T follicular helper cell (primary cell): ENCODE measurements around the gene MIA2.
"Not testable (repeated sequence)": the region's sequence is repeated elsewhere in the genome, so short reads cannot be mapped to it uniquely, and the experiment has no call there.

Experiments used
- DNase-seq: peaks from one replicate; pipeline ENCODE4 v3.0.0-alpha.2; 2020; ENCODE audit warnings: low read depth

The MIA2 gene

DNA sequence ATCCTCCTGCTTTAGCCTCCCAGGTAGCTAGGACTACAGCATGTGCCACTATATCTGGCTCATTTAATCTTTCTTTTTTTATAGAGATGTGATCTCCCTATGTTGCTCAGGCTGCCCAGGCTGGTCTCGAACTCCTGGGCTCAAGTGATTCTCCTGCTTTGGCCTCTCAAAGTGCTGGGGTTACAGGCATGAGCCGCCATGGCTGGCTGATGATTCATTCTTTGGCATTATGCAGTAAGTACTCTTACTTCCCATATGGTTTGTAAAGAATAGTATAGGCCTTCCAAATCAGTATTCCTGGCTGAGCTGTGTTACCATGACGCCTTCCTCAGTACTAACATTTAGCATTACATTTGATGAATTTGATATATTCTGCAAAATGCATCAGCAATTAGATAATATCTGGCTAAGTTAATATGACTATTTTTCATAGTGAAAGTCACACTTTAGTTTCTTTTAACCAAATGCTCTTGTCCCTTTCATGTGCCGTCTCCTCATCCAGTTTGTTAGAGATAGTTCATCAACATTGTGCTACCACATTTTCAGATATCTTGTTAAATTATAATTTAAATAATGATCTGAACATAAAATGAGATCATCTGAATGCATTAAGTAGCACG is 3.2 kb upstream of the MIA2 start:
- no peak for DNase-seq

DNA sequence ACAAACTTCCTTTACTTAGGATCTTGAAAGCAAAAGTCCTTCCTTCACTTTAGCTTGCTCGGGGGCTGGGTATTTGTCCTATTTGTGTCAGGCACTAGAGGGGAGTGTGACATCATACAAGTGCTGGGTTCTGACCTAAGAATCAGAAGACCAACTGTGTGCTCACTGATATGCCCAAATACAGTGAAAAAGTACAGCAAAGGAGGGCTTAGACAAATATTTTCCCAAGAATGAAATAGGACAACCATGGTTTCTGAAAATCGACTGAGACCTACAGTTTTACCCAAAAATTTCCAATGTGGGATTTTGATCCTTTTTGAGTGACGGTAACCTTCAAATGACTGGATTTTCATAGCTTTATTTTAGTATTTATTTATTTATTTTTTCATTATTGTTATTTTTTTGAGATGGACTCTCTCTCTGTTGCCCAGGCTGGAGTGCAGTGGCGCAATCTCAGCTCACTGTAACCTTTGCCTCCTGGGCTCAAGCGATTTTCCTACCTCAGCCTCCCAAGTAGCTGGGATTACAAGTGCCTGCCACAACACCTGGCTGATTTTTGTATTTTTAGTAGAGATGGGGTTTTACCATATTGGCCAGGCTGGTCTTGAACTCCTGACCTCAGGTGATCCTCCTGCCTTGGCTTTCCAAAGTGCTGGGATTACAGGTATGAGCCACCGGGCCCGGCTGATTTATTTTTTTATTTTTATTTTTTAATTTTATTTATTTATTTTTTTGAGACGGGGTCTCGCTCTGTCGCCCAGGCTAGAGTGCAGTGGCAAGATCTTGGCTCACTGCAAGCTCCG is 1.8 kb upstream of the MIA2 start:
- not testable (repeated sequence) for DNase-seq

DNA sequence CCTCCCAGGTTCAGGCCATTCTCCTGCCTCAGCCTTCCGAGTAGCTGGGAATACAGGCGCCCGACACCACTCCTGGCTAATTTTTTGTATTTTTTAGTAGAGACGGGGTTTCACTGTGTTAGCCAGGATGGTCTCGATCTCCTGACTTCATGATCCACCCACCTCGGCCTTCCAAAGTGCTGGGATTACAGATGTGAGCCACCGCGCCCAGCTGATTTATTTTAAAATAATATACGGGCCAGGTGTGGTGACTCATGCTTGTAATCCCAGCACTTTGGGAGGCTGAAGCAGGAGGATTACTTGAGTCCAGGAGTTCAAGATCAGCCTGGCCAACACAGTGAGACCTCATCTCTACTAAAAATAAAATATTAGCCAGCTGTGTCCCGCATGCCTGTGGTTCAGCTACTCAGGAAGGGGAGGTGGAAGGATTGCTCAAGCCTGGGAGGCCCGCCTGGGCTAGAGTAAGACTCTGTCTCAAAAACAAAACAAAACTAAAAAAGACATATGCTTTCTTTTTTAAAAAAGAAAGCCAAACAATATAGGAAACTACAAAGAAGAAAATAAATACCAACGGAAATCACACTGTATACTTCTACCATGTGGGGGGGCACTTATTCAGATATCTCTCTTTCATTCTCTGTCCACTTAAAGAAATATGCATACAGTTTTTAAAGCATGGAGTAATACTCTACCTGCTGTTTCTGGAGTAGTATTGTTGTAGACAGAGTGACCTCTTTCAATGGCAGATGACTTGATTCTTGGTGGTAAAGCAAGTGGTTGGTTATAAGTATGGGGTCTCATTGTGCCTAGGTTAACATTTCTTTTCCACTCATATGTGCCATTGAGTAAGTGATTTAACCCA is 930 bp upstream of the MIA2 start:
- no peak for DNase-seq

DNA sequence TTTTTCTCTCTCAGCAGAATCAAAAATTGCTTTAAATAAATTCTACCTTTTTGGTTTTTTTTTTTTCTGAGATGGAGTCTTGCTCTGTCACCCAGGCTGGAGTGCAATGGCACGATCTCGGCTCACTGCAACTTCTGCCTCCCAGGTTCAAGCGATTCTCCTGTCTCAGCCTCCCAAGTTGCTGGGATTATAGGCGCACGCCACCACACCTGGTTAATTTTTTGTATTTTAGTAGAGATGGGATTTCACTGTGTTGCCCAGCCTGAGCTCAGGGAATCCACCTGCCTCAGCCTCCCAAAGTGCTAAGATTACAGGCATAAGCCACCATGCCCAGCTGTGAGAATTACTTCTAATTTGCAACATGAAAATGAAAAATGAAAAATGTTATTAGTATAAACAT is 1.3 kb downstream of the MIA2 start:
- not testable (repeated sequence) for DNase-seq

DNA sequence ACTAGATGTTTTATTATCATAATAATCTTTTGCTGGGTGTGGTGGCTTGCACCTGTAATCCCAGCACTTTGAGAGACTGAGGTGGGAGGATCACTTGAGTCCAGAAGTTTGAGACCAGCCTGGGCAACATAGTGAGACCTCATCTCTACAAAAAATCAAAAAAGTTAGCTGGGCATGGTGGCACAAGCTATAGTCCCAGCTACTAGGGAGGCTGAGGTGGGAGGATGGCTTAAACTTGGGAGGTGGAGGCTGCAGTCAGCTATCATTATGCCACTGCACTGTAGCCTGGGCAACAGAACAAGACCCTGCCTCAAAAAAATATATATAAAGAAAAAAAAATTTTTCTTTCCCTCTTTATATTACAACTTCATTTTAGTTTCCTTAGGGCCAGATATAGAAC is 1.8 kb downstream of the MIA2 start:
- not testable (repeated sequence) for DNase-seq

DNA sequence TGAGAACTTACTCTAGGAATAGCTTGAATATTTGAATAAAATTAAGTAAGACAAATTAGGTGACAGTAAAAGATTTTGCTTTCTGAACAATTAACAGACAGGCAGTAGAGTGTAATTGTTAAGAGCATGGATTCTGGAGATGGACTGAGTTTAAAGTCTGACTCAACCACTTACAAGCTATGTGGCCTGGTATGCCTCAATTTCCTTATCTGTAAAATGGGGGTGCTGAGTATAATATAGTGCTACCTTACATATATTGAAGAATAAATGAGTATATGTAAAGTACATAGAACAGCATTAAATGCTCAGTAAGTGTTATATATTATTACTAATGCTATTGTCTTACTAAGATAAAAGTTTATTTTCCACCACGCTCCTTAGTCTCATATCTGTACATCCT is 7.1 kb downstream of the MIA2 start:
- no peak for DNase-seq

DNA sequence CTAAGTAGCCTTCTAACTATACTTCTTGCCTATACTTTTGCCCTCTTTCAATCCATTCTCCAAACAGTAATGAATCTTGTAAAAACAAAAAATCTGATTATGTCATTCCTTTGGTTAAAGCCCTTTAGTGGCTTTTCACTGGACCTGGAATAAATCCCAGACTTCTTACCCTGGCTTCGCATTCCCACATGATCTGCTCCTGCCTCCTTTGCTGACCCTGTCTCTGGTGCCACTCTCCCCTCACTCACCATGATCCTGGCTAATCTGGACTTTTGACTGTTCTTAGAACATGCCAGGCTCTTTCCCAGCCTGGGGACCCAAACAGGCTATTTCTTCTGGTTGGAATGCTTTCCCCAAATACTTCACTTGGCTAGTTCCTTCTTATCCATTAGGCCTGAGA is 7.9 kb downstream of the MIA2 start:
- DNase-seq, result no peak

DNA sequence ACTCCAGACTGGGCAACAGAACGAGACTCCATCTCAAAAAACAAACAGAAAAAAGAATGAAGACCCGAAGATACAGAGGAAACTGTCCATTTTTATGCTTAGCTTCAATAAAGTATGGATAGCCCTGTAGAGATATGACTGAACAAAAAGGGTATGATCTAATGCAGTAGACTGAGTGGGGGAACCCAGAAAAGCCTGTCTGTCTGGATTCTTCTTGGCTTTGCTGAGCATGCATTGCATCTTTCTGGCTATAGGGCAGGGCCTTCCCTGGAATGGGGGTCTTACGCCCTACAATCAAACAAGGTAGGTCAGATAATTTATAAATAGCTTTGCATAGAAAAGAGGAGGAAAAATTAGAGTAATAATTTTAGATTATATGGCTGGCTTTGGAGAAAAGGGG is 10.1 kb downstream of the MIA2 start:
- DNase-seq, result no peak

DNA sequence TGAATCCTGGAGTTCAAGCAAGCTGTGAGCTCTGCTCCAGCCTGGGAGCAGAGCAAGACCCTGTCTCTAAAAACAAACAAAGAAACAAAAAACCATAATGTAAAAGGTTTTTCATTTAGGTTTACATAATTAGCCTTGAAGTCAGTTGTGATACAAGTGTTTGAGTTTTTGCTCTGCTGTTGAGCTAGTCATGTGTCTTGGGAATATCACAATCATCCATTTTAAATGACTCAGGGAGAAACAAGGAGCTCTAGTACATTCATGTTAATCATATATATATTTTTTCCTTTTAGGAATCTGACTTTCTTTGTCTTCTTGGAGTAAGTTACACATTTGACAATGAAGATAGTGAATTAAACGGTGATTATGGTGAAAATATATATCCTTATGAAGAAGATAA is 12.9 kb downstream of the MIA2 start:
- no peak for DNase-seq

DNA sequence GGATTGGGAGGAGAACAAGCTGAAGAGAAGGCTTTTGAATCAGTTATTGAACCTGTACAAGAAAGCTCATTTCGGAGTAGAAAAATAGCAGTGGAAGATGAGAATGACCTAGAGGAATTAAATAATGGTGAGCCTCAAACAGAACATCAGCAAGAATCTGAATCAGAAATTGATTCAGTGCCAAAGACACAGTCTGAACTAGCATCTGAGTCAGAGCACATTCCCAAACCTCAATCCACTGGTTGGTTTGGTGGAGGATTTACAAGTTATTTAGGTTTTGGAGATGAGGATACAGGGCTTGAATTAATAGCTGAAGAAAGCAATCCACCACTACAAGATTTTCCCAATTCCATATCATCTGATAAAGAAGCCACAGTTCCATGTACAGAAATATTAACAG is 13.5 kb downstream of the MIA2 start:
- DNase-seq, result no peak

DNA sequence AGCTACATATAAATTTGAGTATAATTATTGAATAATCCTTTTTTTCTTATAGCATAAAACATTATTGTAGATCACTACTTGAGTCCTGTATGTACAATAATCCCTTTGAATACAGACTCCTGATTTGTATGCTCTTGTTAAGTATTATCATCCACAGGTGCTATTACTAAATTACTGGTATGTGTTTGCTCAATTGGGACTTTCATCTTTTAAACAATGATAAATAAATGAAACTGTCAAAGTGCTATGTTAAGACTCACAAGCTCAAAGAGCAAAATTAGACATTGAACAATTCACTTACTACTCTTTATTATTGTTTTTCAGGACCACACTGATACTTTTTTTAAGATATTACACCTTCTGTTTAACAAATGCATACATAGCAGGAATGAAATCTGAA is 17.8 kb downstream of the MIA2 start:
- no peak for DNase-seq

DNA sequence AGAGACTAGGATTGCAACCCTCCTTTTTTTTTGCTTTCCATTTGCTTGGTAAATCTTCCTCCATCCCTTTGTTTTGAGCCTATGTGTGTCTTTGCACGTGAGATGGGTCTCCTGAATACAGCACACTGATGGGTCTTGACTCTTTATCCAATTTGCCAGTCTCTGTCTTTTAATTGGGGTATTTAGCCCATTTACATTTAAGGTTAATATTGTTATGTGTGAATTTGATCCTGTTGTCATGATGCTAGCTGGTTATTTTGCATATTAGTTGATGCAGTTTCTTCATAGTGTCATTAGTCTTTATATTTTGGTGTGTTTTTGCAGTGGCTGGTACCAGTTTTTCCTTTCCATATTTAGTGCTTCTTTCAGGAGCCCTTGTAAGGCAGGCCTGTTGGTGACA is 23.7 kb downstream of the MIA2 start:
- DNase-seq, result not testable (repeated sequence)

DNA sequence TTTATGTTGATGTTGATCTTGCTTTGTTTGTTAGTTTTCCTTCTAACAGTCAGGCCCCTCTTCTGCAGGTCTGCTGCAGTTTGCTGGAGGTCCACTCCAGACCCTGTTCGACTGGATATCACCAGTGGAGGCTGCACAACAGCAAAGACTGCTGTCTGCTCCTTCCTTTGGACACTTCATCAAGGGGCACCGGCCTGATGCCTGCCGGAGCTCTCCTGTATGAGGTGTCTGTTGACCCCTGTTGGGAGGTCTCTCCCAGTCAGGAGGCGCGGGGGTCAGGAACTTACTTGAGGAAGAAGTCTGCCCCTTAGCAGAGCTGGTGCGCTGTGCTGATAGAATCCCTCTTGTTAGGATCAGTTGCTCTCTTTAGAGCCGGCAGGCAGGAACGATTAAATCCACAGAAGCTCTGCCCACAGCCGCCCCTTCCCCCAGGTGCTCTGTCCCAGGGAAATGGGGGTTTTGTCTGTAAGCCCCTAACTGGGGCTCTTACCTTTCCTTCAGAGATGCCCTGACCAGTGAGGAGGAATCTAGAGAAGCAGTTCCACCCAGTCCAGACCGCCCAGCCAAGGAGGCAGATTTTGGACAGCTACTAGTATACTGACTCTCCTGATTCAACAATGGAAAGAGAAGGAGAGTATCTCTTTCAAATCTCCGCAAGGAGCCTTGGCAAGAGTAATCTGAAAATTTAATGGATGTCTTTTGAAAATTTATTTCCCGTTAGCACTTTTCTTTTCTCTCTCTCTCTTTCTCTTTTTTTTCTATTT is 25.2 kb downstream of the MIA2 start:
- DNase-seq, result no peak

DNA sequence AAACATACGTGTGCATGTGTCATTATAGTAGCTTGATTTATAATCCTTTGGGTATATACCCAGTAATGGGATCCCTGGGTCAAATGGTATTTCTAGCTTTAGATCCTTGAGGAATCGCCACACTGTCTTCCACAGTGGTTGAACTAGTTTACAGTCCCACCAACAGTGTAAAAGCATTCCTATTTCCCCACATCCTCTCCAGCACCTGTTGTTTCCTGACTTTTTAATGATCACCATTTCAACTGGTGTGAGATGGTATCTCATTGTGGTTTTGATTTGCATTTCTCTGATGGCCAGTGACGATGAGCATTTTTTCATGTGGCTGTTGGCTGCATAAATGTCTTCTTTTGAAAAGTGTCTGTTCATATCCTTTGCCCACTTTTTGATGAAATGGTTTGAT is 26.4 kb downstream of the MIA2 start:
- not testable (repeated sequence) for DNase-seq

DNA sequence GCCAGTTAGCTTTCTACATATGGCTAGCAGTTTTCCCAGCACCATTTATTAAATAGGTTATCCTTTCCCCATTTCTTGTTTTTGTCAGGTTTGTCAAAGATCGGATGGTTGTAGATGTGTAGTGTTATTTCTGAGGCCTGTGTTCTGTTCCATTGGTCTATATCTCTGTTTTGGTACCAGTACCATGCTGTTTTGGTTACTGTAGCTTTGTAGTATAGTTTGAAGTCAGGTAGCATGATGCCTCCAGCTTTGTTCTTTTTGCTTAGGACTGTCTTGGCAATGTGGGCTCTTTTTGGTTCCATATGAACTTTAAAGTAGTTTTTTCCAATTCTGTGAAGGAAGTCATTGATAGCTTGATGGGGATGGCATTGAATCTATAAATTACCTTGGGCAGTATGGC is 28.5 kb downstream of the MIA2 start:
- DNase-seq, result not testable (repeated sequence)

DNA sequence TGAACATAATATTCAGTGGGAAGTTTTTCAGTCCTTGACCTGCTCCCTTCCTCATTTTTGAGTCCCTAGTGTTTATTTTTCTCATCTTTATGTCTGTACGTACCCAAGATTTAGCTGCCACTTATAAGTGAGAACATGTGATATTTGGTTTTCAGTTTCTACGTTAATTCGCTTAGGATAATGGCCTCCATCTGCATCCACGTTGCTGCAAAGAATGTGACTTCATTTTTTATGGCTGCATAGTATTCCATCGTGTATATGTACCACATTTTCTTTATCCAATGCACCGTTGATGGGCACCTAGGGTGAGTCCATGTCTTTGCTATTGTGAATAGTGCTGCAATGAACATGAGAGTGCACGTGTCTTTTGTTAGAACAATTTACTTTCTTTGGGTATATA is 30.3 kb downstream of the MIA2 start:
- no peak for DNase-seq

DNA sequence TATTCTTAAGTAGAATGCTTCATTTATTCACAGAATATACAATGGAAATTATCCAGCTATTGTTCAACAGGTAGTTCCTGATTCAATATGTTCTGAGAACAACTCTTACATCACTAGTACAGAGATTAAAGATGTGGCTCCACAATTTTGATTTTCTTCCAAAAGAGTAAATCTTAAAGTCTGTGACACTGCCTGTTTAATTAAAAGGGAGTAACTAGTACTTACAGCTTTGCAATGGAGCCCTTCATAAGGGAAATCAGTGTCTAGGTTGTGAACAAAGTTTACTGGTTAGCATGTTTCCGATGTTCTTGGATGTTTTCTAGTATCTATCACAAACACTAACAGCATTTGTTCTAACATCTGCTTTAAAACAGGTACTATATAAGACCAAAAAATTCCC is 30.8 kb downstream of the MIA2 start:
- DNase-seq, result no peak

DNA sequence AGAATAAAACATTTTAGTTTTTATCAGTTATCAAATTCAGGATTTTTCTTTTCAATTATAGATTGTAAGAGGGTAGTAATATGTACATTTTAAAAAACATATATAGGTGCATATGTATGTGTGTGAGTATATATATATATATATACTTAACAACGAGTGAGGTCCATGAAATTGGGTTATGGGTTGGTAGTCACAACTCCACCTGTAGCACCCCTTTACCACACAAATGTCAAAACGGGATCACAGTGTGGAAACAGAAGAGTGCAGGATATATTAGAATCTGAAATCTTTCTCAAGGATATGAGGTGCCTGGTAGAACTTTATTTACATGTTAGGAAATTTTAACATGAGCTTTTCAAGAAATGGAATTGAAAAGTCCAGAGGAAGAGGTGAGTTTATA is 31.3 kb downstream of the MIA2 start:
- DNase-seq, result no peak

DNA sequence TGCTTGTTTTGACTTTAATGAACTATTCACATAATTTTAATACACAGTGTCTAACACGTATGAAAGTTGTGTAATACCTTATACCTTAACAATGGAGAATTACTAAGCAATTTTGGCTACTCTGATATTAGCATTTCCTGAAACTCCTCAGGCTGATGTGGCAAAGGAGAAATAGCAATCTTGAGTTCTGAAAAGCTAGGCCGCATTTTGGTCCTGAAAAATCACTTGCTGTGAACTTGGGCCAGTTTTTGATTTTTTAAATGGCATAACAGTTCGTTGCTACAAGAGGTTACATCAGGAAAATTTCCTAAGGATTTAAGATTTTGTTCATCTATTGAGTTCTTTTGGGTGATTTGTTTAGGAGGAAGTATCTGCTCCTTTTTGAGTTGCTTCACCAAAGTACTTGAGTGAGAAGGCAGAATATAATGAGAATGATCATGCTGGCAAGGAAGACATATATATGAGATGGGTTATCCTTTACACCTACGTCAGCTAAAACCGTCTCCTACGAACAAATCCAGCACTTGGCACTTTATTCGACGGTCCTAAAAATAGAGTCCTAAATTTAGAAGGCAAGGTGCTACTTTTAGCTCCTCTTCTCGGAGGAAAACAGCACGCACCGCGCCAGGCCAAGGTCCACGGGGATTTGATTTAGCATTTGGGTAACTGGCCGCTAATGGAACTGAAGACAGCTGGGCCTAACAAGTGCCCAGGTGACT is 32.2 kb downstream of the MIA2 start:
- DNase-seq, result no peak

DNA sequence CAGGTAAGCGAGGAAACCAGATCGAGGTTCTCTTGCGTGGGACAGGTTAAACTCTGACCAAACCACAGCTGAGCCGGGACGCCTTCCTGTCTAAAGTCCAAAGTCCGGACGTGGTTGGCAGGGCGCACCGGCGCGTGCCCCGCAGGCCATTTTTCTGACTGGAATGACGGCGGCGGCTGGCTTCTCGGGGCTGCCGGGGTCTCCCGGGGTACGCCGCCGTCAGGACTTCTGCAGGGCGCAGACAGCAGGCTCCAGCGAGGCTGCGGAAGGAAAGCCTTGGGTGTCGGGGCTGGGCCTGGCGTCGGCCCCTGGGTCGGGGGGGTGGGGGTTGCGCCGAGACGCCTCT is 32.8 kb downstream of the MIA2 start:
- DNase-seq, result no peak

DNA sequence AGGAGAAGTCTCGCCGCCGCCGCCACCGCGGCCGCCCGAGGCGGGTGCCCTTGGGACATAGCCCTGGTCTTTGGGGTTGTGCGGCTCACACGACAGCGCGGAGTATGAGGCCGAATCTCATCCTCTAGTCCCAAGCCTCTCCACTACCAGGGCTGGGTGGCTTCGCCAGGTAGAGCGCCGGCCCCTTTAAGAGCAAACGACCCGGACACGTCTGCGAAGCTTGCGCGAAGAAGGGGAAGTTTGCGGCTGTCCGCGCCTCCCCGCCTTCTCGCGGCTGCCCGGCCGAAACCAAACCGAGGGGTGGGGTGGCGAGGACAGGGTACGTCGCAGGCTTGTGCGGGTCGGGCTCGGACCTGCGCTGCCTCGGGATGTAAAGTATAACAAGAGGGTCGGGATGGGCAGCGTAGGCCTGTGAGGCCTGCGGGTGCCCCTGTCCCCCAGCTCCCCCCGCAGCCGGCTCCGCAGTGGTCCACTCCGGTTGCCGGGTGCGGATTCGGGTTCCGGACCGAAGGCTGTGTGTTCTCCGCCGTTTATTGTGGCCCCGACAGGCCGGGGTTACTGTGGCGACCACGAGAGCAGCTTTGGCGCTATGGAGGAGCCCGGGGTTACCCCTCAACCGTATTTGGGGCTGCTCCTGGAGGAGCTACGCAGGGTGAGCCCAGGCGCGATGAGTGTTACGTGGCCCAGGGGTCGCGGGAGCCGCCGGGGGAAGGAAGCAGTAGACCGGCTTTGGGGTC is 33.3 kb downstream of the MIA2 start:
- peak; percentile 46 for DNase-seq
